Stimulated activated CD8-positive, alpha-beta memory T cell treated with anti-CD3 and anti-CD28 coated beads, Interleukin-12 subunit alpha, Interleukin-12 subunit beta, amount 100 ng/mL, for 24 hours (primary cell): Measurements from ENCODE around the gene OXCT1.
"Not testable (repeated sequence)": the region's sequence is repeated elsewhere in the genome, so short reads cannot be mapped to it uniquely, and the experiment has no call there.

Experiments used
- DNase-seq: peaks from one replicate; pipeline ENCODE4 v3.0.0-alpha.2; 2020; ENCODE audit errors: extremely low read depth

Gene OXCT1

DNA sequence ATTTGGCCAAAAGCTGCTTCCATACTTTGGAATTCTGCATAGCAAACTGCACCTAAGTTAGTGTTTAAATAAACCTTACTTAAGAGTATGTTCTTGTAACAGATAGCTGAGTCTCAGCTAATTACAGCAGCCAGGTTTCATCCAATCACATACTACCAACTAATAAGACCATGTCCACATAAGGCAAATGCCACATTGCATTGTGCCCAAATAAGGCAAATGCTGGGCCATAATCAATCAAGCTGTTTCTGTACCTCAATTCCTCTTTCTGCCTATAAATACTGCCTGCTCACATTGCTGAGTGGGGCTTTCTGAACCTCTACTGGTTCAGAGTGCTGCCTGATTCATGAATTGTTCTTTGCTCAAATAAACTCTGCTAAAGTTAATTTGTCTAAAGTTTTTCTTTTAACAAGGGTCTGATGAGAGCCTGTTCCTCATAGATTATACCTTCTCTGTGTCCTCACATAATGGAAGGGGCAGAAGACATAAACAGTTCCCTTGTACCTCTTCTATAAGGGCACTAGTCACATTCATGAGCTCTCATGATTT is 4.4 kb upstream of the OXCT1 start:
- no peak for DNase-seq

DNA sequence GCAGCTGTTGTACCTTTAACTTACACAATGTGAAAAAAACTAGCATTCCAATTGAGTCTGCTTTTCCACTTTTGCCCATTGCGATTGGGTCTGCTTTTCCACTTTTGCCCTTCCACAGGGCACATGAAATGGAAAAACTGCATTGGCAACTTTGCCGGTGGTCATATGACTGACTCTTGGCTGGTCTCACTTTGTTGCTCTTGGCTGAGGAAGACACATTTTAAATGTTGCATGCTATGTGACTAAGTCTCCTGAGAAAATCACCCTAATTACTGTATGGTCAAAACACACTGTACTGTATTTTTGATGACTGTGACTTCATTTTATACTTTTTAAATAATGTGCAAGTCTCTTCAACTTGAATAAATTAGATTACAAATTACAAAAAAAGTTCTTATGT is 1.6 kb upstream of the OXCT1 start:
- DNase-seq, result no peak

DNA sequence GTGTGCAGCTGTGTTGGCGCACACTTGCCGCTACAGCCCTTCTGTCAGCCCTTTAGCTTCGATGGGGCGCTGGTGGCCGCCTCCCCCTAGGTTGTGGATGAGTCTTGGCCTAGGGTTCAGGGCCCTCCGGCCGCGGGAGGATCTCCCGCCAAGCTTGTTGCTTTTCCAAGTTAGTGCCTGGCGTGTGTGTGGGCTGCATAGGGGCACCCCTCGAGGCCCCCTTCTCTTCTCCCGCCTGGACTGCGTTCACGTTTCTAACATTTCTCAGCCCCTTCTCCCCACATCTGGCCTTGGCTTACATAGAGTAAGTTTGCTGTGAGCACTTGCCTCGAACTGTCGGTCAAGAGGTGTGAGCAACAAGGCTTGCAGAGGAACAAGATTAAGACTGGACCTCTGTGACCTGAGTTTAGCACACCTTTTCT is 413 bp upstream of the OXCT1 start:
- DNase-seq, result no peak

DNA sequence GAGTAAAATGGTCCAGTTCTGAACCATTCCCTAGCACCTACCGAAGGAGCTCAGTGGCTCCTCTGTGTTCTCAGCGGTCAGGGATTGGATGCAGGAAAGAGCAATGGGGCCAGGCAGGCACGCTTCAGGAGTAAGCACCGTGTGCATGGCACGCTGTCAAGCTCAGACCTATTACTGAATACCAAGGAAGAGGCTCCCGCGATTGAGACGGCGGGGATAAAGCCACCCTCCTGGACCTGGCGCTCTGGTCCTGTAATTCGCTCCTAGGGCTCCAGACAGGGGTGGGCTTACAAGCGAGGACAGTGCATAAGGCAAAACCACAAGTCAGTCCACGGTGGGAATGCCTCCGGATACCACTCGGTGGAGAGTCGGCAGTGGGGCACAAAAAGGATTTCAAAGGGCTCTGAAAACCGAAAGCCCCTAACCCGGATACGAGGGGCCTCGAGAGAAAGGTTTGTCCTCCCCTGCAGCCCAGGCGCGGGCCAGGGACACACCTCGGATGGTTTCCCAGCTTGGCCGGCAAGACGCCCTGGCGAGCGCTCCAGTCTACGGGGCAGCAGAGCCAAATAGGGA is 988 bp downstream of the OXCT1 start:
- no peak for DNase-seq

DNA sequence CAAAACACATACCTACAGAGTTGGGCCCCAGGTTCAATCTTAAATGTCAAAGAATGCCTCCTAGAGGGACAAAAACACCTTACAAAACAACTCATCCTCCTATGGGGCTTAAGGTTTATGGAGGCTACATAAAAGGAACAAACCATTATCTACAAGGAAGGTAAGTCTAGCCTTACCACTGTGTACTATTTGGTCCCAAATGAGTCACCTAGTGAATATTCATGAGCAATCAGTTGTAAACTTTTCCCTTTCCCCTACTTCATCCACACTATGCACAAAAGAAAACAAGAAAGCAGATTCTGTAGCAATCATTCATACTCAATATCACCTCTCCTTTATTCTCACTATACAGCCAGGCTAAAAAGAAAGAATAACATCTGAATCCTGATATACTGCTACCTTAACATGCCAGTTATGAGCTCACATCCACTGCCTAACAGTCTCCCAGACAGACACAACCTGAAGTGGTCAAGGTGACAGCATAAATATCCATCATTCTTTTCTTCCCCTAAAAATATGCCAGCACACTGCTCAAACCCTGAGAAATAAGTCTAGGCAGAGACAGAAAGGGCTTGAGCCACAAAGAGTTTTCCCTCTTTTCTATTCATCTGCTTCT is 6.2 kb downstream of the OXCT1 start:
- no peak for DNase-seq

DNA sequence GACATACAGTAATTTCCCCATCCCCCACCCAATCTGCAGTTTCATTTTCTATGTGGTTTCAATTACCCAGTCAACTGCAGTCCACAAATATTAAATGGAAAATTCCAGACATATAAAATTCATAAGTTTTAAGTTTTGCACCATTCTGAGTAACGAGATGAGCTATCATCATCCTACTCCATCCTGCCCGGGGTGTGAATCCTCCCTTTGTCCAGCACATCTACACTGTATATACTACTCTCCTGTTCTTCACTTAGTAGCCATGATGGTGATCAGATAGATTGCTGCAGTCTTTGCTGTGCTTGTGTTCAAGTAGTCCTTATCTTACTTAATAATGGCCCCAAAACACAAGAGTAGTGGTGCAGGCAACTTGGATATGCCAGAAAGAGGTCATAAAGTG is 11.3 kb downstream of the OXCT1 start:
- DNase-seq, result no peak

DNA sequence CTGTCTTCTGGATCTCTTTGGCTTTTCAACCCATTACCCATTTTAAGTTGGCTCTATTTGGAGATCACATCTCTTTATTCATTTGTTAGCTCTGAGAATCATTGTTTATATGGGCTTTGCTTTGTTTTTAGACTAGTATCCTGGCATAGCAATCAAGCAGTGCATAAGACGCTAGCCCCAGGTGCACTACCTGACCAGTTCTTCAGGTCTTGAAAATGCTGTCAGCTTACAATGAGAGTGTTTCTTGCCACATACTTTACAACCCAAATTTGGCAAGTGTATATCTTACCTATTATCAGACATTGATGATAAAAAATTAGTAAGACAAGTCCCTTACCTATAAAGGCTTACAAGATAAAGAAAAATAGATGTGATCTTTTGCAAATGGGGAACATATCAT is 12.2 kb downstream of the OXCT1 start:
- DNase-seq, result no peak

DNA sequence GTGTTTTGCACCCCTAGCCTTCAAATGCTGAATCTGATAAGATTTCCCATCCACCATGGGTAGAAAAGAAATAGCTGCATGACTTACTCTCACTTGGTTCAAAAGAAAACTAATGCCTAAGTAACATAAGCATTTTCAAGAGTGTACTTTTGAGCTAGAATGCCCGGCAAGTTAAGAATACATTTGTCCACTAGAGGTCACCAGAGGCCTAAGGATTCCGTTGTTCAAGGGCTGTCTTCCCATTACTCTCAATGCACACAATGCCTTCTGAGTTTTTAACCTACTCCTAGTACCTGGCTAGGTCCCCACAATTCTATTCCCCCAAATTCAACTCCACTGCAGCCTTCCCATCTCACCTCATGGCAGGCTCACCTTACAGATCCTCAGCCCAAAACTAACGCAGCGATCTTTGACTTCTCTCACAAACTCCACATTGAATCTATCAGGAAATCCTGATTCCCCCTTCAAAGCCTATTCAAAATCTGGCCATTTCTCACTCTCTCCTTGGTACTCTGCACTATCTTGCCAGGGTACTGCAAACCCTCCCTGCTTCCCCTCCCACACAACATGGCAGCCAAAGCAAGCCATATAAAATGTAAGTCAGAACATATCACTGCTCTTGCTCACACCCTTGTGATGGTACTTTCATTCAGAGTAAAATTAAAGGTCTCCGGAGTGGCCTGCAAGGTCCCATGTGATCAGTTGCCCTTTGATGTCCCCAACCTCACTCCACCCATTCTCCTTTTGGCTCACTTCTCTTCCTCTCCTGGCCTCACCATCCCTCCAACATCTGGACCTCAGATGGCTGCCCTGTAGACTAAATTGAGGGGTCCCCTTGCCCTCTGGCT is 13.4 kb downstream of the OXCT1 start:
- DNase-seq, result no peak

DNA sequence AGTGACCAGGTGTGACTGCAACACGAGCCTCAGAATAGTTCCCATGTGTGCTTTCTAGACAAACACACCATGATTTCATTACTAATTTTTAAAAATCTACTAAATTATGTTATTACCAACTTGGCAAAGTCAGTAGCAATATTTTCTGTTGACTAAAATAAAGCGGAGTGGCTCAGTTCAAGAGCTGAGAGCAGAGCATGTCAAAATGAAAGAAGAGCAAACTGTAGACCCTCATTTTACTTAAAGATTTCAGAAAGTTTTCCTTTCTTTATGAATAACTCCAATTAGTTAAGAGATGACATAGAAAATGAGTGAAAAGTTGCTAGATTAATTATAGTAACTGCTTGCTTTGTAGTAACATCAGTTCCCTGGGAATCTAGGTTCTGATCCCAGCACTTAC is 17.9 kb downstream of the OXCT1 start:
- no peak for DNase-seq

DNA sequence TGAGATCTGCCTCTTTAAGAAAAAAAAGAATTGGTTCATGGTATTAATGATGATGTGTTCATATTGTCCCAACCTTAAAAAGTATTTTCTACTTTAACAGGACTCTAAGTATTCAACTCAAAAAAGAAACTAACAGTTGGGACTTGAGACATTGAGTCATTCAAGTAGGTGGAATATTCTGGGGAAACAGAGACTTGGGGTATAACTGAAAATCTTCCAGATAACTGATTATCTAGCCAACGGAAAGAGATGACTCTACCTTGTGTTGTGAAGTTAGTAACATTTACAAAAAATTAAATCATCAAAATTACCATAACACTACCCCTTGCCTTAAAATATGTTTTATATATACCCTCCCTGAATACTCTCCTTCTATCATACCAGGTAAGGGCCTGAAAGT is 19.1 kb downstream of the OXCT1 start:
- DNase-seq, result no peak

DNA sequence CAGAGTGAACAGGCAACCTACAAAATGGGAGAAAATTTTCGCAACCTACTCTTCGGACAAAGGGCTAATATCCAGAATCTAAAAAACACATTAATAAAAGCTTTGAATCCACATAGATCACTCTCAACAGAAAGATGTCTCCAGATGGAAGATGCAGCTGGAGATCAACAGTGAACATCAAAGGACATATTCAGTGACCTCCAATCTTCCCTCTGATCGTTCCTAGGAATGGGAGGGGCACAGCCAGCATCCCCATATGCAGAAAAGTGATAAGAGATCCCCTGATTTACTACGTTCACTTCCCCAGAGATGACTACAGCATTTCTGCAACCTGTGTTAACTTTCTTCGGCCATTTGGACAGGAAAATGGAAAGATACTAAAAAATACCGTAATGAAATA is 21.2 kb downstream of the OXCT1 start:
- DNase-seq, result no peak

DNA sequence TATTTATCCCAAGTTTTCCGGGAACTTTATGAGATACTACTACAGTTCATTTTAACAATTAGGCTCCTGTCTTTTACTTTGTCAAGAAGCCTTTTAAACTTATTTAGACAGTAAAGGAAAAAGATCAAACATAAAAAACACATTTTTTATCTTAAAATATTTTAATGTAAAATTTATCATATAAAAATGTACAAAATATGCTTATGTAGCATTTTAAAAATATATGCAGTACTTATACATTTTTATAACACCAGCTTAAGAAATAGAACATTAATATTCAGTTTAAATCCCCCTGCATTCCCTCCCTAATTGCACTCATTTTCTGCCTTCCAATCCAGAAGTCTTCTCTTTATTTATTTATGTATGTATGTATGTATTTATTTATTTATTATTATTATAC is 24.5 kb downstream of the OXCT1 start:
- not testable (repeated sequence) for DNase-seq

DNA sequence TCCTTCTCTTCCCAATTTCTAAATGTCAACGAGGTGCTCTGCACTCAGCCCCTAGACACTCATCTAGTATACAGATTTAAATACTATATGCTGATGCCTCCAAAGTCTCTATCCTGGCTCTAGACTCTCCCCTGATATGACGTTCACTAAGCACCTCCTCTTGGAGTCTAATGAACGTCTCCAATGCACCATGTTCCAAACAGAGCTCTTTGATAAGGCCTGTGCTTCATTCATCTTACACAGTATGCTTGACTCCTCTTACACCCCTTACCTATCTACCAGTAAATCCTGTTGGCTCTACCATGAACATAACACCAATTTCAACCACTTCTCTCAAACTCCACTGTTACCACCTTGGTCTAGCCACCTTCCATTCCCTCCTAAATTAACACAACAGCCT is 25.7 kb downstream of the OXCT1 start:
- DNase-seq, result no peak

DNA sequence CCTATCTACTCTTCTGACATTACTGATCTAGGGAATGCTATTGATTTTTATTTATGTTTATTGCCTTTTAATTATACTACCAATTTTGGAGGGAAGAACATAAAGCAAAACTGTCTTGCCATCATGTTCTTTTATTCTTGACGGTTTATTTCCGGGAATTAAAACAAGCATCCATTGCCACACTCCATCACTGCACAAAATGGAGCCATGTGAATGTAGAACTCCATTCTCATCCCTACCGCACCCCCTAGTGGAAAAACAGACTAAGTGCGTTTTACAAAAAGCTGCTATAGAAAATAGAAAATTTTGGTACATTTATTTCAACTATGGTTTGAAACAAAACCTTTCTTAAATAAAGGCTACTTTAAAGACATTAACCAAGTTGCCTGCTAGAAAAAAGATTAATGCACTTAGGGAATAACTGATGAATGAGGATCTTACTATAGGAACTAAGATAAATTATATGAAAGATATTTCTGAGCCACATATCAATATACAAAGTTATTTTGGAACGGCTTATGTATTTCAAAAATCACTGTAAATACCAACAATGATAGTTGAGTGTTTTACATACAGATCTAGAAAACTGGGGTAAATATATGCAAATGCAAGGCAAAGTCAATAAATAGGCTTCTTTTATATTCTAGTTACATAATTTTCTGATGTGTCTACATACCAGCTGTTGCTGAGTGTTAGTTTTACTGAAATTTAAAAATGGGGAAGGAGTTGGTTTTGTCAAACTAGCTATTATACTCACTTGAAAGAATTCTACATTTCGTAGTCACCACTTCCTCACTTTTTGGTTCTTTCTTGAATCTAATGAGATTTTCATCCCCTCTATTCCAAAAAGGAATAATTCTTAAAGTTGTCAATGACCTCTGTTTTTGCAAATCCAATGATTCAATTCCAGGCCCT is 26.5 kb downstream of the OXCT1 start:
- DNase-seq, result no peak

DNA sequence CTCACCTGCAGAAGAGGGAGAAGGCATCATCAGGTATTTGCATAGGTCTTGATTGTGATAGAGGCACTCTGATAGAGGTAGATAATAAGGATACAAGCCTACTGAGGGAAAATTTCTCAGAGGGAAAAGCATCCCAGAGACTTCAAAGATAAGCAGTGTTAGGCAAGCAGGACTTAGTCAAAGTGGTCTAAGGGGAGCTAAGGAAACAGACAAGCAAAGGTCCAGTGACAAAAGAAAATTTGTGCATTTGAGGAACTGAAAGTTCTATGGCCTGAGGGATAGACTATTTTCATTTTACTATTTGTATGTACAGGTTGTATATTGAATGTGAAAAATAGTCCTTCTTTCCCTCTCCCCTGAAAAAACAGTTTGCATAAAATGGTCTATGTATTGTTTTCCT is 27.4 kb downstream of the OXCT1 start:
- DNase-seq, result no peak

DNA sequence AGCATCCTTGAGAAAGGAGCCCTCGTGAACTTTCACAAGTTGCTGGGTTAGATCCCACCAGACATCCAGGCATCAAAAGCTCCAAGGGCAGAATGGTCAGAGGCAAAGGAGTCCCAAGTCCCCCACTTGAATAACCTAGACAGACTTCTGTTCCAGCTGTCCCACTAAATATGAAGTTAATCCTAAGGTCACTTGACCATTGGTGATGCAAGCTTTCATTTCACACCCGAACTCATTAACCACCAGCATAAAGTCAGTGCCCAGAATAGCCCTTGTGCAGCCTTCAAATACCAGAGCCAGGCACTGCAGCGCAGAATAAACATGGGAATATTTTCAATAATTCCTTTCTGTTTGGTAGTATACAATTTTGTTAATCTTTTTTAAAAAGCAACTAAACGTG is 28.9 kb downstream of the OXCT1 start:
- no peak for DNase-seq

DNA sequence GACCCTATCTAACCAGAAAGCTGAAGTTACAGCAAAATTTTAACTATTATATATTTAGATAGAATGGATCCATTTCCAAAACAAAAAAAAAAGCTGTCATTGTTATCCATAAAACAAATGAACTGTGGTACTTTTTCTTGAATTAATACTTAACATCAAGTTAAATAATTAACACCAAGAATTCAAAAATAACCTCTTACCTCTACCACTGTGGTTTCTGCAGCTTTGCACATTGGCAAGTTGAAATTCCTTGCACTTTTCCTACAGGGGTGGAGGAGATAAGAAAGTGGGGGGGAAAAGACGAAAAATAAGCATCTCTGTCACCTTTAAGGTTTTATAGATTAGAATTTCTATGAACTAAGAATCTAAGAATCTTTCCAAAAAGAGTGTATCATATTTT is 30.0 kb downstream of the OXCT1 start:
- DNase-seq, result no peak

DNA sequence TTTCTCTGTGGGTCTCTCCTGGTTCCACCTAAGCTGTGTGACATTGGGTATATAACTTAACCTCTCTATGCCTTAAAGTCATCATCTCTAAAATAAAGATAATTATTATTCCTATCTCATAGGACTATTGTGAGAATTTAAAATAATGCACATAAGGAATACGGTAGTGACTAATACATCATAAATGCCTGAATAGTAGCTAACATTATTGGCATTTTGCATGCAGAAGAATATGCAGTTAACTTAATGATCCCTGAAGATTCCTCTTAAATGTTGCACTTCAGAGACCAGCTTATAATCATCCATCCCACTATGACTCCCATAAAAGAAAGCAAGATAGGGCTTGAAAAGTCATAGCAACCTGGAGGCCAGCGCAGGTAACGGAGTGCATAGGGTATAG is 32.4 kb downstream of the OXCT1 start:
- DNase-seq, result no peak

DNA sequence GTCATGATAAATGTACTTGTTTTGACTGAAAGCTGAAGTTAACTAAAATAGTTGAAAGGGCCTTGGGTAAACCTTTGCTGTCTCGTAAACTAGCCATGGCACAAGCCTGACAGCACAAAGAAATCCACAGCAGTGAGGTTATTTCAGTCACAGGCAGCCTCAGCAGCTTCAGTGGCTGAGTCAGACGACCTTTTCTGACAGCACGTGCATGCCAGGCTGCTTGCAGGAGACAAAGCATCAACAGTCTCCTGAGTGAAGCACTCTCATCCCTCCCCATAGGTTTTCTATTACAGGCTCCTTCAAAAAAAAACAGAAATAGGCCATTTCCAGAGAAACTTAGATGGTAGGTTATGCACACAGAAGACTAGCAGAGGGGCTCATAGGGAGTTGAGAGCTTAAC is 34.6 kb downstream of the OXCT1 start:
- no peak for DNase-seq

DNA sequence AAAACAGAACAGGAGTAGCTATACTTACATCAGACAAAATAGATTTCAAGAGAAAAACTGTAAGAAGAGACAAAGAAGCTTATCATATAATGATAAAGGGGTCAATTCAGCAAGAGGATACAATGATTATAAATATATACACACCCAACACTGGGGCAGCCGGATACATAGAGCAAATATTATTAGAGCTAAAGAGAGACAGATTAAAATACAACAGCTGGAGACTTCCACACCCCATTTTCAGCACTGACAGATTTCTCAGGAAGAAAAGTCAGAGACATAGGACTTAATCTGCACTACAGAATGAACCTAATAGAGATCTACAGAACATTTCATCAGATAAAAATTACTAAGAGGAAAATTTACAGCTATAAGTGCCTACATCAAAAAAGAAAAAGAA is 35.7 kb downstream of the OXCT1 start:
- DNase-seq, result no peak

DNA sequence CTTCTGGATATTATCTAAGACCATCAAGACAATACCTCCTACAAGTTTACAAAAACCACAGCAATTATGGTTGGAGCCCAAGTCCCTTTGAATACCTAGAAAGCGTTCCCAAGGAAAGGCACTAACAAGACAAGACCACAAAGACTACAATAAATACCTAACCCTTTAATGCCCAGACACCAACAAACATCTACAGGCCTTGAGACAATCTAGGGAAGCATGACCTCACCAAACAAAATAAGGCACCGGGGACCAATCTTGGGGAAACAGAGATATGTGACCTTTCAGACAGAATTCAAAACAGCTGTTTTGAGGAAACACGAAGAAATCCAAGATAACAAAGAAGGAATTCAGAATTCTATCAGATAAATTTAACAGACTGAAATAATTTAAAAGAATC is 37.8 kb downstream of the OXCT1 start:
- DNase-seq, result no peak

DNA sequence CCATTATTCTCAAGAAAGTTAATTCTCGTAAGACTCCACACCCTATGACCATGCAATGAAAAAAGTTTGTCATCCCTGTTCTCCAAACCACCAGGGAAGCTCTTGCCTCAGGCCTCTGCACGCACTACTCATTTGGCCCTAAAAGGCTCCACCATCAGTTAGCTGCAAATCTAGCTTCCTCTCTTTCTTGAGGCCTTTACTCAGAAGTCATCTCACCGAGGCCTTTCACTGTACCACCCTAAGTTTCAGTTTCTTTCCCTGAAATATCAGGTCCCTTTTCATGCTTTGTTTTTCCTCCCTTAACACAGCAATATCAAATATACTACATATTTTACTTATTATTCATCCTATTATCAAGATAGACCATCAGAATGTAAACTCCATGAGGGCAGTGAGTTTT is 39.1 kb downstream of the OXCT1 start:
- DNase-seq, result no peak
